Skin of body (tissue), 2 donors: ENCODE data around the gene EHBP1. TPM values are rescaled to one million over a fixed set of nuclear protein-coding genes. Genes with fewer than 3 reads are reported as not detected.
"Not testable (repeated sequence)": the region's sequence is repeated elsewhere in the genome, so short reads cannot be mapped to it uniquely, and the experiment has no call there.

Experiments used
- DNase-seq: peaks from one replicate; lab custom pipeline; 2025; lab: John Stamatoyannopoulos, UW
- total RNA-seq: library from RNA; depleted of rRNA; stranded (reverse); fragments of >200 nt; gene quantifications from one replicate; pipeline ENCODE4 v1.2.3, GENCODE V29; 2014

The EHBP1 gene
- total RNA-seq, 1 donor from 2014 or later, result 96.0 TPM

- no peak for DNase-seq
Measured at GRCh38 chr2:63009490-63009889, 304.0 kb downstream of the EHBP1 start.

- DNase-seq, result peak; percentile 89
Measured at GRCh38 chr2:63012541-63012940, 307.0 kb downstream of the EHBP1 start.

- no peak for DNase-seq
Measured at GRCh38 chr2:63013438-63013837, 307.9 kb downstream of the EHBP1 start.

- DNase-seq, result no peak
Measured at GRCh38 chr2:63015389-63015788, 309.9 kb downstream of the EHBP1 start.

GRCh38 chr2:63018439-63018838 is 312.9 kb downstream of the EHBP1 start:
- DNase-seq, result no peak

- DNase-seq, result not testable (repeated sequence)
Measured at GRCh38 chr2:63019686-63020085, 314.2 kb downstream of the EHBP1 start.

- DNase-seq, result no peak
Measured at GRCh38 chr2:63023444-63023843, 317.9 kb downstream of the EHBP1 start.

GRCh38 chr2:63027220-63027619 is 321.7 kb downstream of the EHBP1 start:
- DNase-seq, result no peak

GRCh38 chr2:63029058-63029457 is 323.5 kb downstream of the EHBP1 start:
- DNase-seq, result no peak

GRCh38 chr2:63034526-63034925 is 329.0 kb downstream of the EHBP1 start:
- no peak for DNase-seq

- no peak for DNase-seq
Measured at GRCh38 chr2:63035169-63035568, 329.7 kb downstream of the EHBP1 start.

GRCh38 chr2:63035660-63036059 is 330.1 kb downstream of the EHBP1 start:
- no peak for DNase-seq

- DNase-seq, result no peak
Measured at GRCh38 chr2:63038034-63038433, 332.5 kb downstream of the EHBP1 start.

- DNase-seq, result no peak
Measured at GRCh38 chr2:63040586-63040985, 335.1 kb downstream of the EHBP1 start.

- no peak for DNase-seq
Measured at GRCh38 chr2:63041592-63041991, 336.1 kb downstream of the EHBP1 start.

GRCh38 chr2:63044362-63045327 is 339.1 kb downstream of the EHBP1 start:
- DNase-seq, result no peak

GRCh38 chr2:63046552-63046951 is 341.0 kb downstream of the EHBP1 start:
- no peak for DNase-seq

- no peak for DNase-seq
Measured at GRCh38 chr2:63046961-63047320, 341.4 kb downstream of the EHBP1 start.

- DNase-seq, result no peak
Measured at GRCh38 chr2:63047321-63048279, 342.1 kb downstream of the EHBP1 start.

GRCh38 chr2:63048367-63049171 is 343.1 kb downstream of the EHBP1 start:
- no peak for DNase-seq
